Calu3 (cell line): Measurements from ENCODE around the gene ZNF148. TPM values are rescaled to one million over a fixed set of nuclear protein-coding genes. Genes with fewer than 3 reads are reported as not detected.

Experiments
- BruUV-seq: library from RNA; stranded (reverse); fragments of 400-500 nt; replicated peaks from 2 replicates; lab custom pipeline; 2021; lab: Mats Ljungman, UMichigan
- CTCF ChIA-PET: fragments of 300-600 bp; sonication (Branson Sonifier 250); formaldehyde crosslinking; loops from one replicate; lab custom pipeline; 2022; ENCODE audit warnings: antibody characterized with exemption; lab: Charles Lee
- DNase-seq: peaks from one replicate; pipeline ENCODE4 v3.0.0; 2022
- H3K27ac Mint-ChIP-seq: one replicate; pipeline ENCODE4 v1.8.0; 2022; ENCODE audit warnings: mixed read lengths; ENCODE audit not compliant: unreplicated experiment
- H3K27me3 Mint-ChIP-seq: one replicate; pipeline ENCODE4 v1.8.0; 2022; ENCODE audit warnings: mixed read lengths; ENCODE audit not compliant: unreplicated experiment
- H3K36me3 Mint-ChIP-seq: one replicate; pipeline ENCODE4 v1.8.0; 2022; ENCODE audit warnings: mild to moderate bottlenecking, moderate library complexity, mixed read lengths; ENCODE audit not compliant: insufficient read depth, unreplicated experiment
- H3K4me1 Mint-ChIP-seq: one replicate; pipeline ENCODE4 v1.8.0; 2022; ENCODE audit warnings: mild to moderate bottlenecking, low read depth, mixed read lengths; ENCODE audit not compliant: unreplicated experiment
- H3K4me3 Mint-ChIP-seq: one replicate; pipeline ENCODE4 v1.8.0; 2022; ENCODE audit warnings: mild to moderate bottlenecking, low read depth, moderate library complexity, mixed read lengths; ENCODE audit not compliant: unreplicated experiment
- H3K9me3 Mint-ChIP-seq: one replicate; pipeline ENCODE4 v1.8.0; 2022; ENCODE audit warnings: low read depth, mixed read lengths; ENCODE audit not compliant: unreplicated experiment
- intact Hi-C: fragments of 100-400 bp; cut with micrococcal nuclease; formaldehyde crosslinking; loops from one replicate; pipeline ENCODE4 v1.10.0; 2022; ENCODE audit not compliant: unreplicated experiment
- total RNA-seq: library from RNA; stranded (reverse); gene quantifications from 2 replicates; pipeline ENCODE4 v1.2.3, GENCODE V29; 2022
- TF ChIP-seq, protein P1 (sequence below): fragments of 200-600 bp; IDR thresholded peaks from one replicate; pipeline ENCODE4 v1.8.0; 2022; ENCODE audit warnings: antibody characterized with exemption; ENCODE audit not compliant: unreplicated experiment

The ZNF148 gene
- total RNA-seq, 1 experiment from 2014 or later, result 55.0 TPM

DNA sequence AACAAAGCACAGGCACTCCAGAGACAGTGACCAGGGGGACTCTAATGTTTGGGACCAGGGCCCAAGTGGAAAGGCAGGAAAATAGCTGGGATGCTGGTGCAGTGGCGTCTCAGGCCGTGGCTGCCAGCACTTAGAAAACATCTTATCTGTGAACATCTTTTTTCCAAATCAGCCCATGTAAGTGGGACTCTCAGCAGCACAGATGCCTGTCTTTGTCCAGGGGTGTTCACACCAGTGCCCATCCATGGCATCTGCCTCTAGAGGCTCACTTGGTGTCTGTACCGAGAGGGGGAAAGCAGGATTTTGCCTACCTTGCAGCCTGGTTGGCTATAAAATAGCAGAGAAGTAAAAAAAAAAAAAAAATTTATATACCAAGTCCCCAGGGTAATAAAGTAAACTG, 189.3 kb downstream of the ZNF148 start:
- no peak overlapping the region for H3K4me3 Mint-ChIP-seq
- no peaks in the 10 kb centered on the region for H3K27me3 Mint-ChIP-seq
- no TSS peak for BruUV-seq
- no peaks in the 10 kb centered on the region for H3K36me3 Mint-ChIP-seq
- CTCF ChIA-PET, result no interaction called here
- no peaks in the 10 kb centered on the region for H3K9me3 Mint-ChIP-seq
- H3K27ac Mint-ChIP-seq, result no peak overlapping the region
- no peaks in the 10 kb centered on the region for H3K4me1 Mint-ChIP-seq
- intact Hi-C loops, result no loop called here
- DNase-seq, result no peak
- TF ChIP-seq, protein P1, sequence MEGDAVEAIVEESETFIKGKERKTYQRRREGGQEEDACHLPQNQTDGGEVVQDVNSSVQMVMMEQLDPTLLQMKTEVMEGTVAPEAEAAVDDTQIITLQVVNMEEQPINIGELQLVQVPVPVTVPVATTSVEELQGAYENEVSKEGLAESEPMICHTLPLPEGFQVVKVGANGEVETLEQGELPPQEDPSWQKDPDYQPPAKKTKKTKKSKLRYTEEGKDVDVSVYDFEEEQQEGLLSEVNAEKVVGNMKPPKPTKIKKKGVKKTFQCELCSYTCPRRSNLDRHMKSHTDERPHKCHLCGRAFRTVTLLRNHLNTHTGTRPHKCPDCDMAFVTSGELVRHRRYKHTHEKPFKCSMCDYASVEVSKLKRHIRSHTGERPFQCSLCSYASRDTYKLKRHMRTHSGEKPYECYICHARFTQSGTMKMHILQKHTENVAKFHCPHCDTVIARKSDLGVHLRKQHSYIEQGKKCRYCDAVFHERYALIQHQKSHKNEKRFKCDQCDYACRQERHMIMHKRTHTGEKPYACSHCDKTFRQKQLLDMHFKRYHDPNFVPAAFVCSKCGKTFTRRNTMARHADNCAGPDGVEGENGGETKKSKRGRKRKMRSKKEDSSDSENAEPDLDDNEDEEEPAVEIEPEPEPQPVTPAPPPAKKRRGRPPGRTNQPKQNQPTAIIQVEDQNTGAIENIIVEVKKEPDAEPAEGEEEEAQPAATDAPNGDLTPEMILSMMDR, result no peak

DNA sequence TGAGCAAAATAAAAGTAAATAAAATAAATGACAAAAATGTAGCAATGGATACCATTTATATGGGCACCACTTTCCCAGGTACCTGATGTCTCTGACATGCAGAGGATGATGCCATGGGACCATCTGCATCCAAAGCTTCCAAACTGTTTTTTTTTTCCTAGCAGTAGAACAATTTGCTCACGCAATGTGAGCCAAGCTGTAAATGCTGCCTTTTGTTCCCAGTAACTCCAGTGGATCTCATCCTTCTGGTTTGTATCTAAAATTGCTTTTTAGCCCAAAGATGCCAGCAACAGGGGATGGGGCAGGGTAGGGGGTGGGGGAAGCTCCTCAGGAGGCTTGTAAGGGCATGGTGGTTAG, 195.3 kb downstream of the ZNF148 start:
- peaks cover 6% of the 10 kb centered on the region for H3K36me3 Mint-ChIP-seq
- no peaks in the 10 kb centered on the region for H3K4me1 Mint-ChIP-seq
- no peak overlapping the region for H3K4me3 Mint-ChIP-seq
- no peaks in the 10 kb centered on the region for H3K27me3 Mint-ChIP-seq
- H3K9me3 Mint-ChIP-seq, result no peaks in the 10 kb centered on the region
- no peak overlapping the region for H3K27ac Mint-ChIP-seq
- CTCF ChIA-PET, result no interaction called here
- intact Hi-C loops, result no loop called here
- no TSS peak for BruUV-seq
- TF ChIP-seq, protein P1, result no peak
- no peak for DNase-seq

- BruUV-seq, result no TSS peak
- TF ChIP-seq, protein P1, result no peak
- Mint-ChIP-seq H3K27me3 (no peaks in the 10 kb centered on the region), H3K27ac (no peak overlapping the region), H3K4me3 (no peak overlapping the region), H3K4me1 (no peaks in the 10 kb centered on the region), H3K9me3 (no peaks in the 10 kb centered on the region), H3K36me3 (peaks cover 6% of the 10 kb centered on the region)
- no peak for DNase-seq
- CTCF ChIA-PET, result no interaction called here
- intact Hi-C loops, result no loop called here
These were observed 195.8 kb downstream of the ZNF148 start for GRCh38 chr3:125179143-125179883.

GRCh38 chr3:125177746-125178145, 197.4 kb downstream of the ZNF148 start:
- no TSS peak for BruUV-seq
- TF ChIP-seq, protein P1, result no peak
- no peak overlapping the region for H3K4me3 Mint-ChIP-seq

More at GRCh38 chr3:125177746-125178145, 197.4 kb downstream of the ZNF148 start:
- intact Hi-C loops, result no loop called here
- H3K9me3 Mint-ChIP-seq, result no peaks in the 10 kb centered on the region
- H3K27ac Mint-ChIP-seq, result no peak overlapping the region
- H3K4me1 Mint-ChIP-seq, result no peaks in the 10 kb centered on the region
- no peak for DNase-seq
- CTCF ChIA-PET, result interaction anchor here (0.7 kb wide), 1 partner anchor 31 kb away, joined by 3 read pairs; no protein-coding TSS in a partner anchor
- peaks cover 6% of the 10 kb centered on the region for H3K36me3 Mint-ChIP-seq
- H3K27me3 Mint-ChIP-seq, result no peaks in the 10 kb centered on the region

Other genes with a start within 250 kb of the ZNF148 start
- gene SLC12A8, start 162.6 kb downstream of the ZNF148 start, total RNA-seq, result 15.5 and 16.8 TPM in 2 replicates
- 33.1 and 38.0 TPM in 2 replicates for gene SNX4, start 144.9 kb upstream of the ZNF148 start, total RNA-seq
- gene OSBPL11, start 220.2 kb upstream of the ZNF148 start, total RNA-seq, result 12.4 TPM in 2 replicates